GM20000 (cell line): ENCODE data around the gene SUPT6H.

ENCODE experiments used
- DNase-seq: peaks from one replicate; pipeline ENCODE4 v3.0.0; 2012; ENCODE audit warnings: low spot score
- CTCF ChIP-seq: IDR thresholded peaks from 2 replicates; pipeline ENCODE4 v1.5.1; 2012; ENCODE audit warnings: mild to moderate bottlenecking, control low read depth; ENCODE audit errors: extremely low read depth, missing control alignments

SUPT6H gene

GRCh38 chr17:28667870-28668269, 5.9 kb downstream of the SUPT6H start:
- TF ChIP-seq CTCF = no peak
- DNase-seq = no peak

GRCh38 chr17:28669918-28670317, 7.9 kb downstream of the SUPT6H start:
- DNase-seq = no peak
- TF ChIP-seq CTCF = no peak

DNA sequence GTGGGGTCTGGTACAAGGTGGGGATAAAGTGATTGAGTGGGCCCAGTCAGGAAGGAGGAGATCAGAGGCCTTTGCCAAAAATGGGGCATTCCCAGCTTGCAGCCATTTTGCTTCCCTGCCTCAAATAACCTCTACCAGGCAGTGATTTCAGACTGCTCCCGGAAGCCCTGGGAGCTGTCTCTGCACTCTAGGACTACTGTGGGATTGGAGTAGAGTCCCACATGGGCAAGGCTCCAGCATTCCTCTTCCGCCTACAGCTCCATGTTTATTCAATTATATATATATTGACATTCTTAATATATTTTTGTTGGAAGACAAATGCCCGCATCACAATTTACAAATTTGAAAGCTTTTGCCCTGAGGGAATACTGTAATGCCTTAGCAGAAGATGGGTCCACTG, 13.5 kb downstream of the SUPT6H start:
- no peak for TF ChIP-seq CTCF
- no peak for DNase-seq

DNA sequence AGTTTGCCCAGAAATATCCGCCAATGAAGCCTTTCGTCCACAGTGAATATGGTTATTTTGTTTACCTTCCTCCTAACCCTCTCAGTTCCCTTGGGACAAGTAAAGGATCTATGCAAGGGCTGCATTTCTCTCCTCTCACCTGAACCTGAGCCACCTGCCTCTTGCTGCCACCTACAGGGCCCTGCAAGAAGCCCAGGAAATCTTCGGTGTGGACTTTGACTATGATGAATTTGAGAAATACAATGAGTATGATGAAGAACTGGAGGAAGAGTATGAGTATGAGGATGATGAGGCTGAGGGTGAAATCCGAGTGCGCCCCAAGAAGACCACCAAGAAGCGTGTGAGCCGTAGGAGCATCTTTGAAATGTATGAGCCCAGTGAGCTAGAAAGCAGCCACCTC, 14.0 kb downstream of the SUPT6H start:
- no peak for DNase-seq
- peak; percentile 9 for TF ChIP-seq CTCF

GRCh38 chr17:28682655-28683054, 20.6 kb downstream of the SUPT6H start:
- no peak for DNase-seq

GRCh38 chr17:28684963-28685362, 23.0 kb downstream of the SUPT6H start:
- no peak for DNase-seq
- no peak for TF ChIP-seq CTCF

More at GRCh38 chr17:28682655-28683054, 20.6 kb downstream of the SUPT6H start:
- TF ChIP-seq CTCF = no peak

GRCh38 chr17:28685366-28685765, 23.4 kb downstream of the SUPT6H start:
- DNase-seq = no peak
- TF ChIP-seq CTCF = no peak
